ENCODE data around the gene PLEKHA4.

PLEKHA4 gene

GRCh38 chr19:48813123-48813913, 55.1 kb downstream of the PLEKHA4 start:
- TF ChIP-seq SPI1 (IDR thresholded peaks at IDR 0.05; ENCODE audit: borderline replicate concordance, low read depth), result 0 out of 2 replicates have a peak, but pooled peaks have one; percentile 1
- TF ChIP-seq POLR2AphosphoS5 (IDR thresholded peaks at IDR 0.05; ENCODE audit: low read depth), result no peak
- no peak for TF ChIP-seq GABPA (IDR thresholded peaks at IDR 0.05; ENCODE audit: low read depth)
- TF ChIP-seq CTCF (IDR thresholded peaks at IDR 0.05; ENCODE audit: insufficient read depth, low read length), result no peak
- no peak for TF ChIP-seq REST (IDR thresholded peaks at IDR 0.05; ENCODE audit: insufficient replicate concordance, low read depth)
- H3K27ac ChIP-seq (replicated peaks), result no peak overlapping the region
- no peak overlapping the region for H3K4me3 ChIP-seq (replicated peaks; ENCODE audit: insufficient read depth, low read length)
- DNase-seq (ENCODE audit: low read depth in 1 of 2, low spot score in 1 of 2), result no peak
- H3K27me3 ChIP-seq (ENCODE audit: insufficient read depth, poor library complexity, severe bottlenecking), result no peaks in the 10 kb centered on the region

GRCh38 chr19:48812094-48812929, 56.1 kb downstream of the PLEKHA4 start:
- H3K4me3 ChIP-seq (replicated peaks; ENCODE audit: insufficient read depth, low read length), result peak overlapping the region; percentile 11; the same call in 1 of the 2 replicates
- no peak overlapping the region for H3K27ac ChIP-seq (replicated peaks)
- DNase-seq (ENCODE audit: low read depth in 1 of 2, low spot score in 1 of 2), result no peak
- H3K27me3 ChIP-seq (ENCODE audit: insufficient read depth, poor library complexity, severe bottlenecking), result no peaks in the 10 kb centered on the region
- no peak for TF ChIP-seq POLR2AphosphoS5 (IDR thresholded peaks at IDR 0.05; ENCODE audit: low read depth)
- no peak for TF ChIP-seq CTCF (IDR thresholded peaks at IDR 0.05; ENCODE audit: insufficient read depth, low read length)
- TF ChIP-seq SPI1 (IDR thresholded peaks at IDR 0.05; ENCODE audit: borderline replicate concordance, low read depth), result no peak
- no peak for TF ChIP-seq REST (IDR thresholded peaks at IDR 0.05; ENCODE audit: insufficient replicate concordance, low read depth)
- TF ChIP-seq GABPA (IDR thresholded peaks at IDR 0.05; ENCODE audit: low read depth), result no peak

GRCh38 chr19:48810151-48810550, 58.3 kb downstream of the PLEKHA4 start:
- Histone ChIP-seq H3K27me3 (ENCODE audit: insufficient read depth, poor library complexity, severe bottlenecking) (no peaks in the 10 kb centered on the region), H3K4me3 (replicated peaks; ENCODE audit: insufficient read depth, low read length) (peak overlapping the region; percentile 86), H3K27ac (replicated peaks) (no peak overlapping the region)
- no peak for TF ChIP-seq SPI1 (IDR thresholded peaks at IDR 0.05; ENCODE audit: borderline replicate concordance, low read depth)
- TF ChIP-seq POLR2AphosphoS5 (IDR thresholded peaks at IDR 0.05; ENCODE audit: low read depth), result no peak
- TF ChIP-seq GABPA (IDR thresholded peaks at IDR 0.05; ENCODE audit: low read depth), result no peak
- TF ChIP-seq REST (IDR thresholded peaks at IDR 0.05; ENCODE audit: insufficient replicate concordance, low read depth), result no peak
- TF ChIP-seq CTCF (IDR thresholded peaks at IDR 0.05; ENCODE audit: insufficient read depth, low read length), result no peak
- DNase-seq (ENCODE audit: low read depth in 1 of 2, low spot score in 1 of 2), result no peak

Data from HL-60 (cell line).